IPS-NIHi7 (cell line): ENCODE measurements around the gene PTPN4.

ENCODE experiments used
- DNase-seq: peaks from one replicate; pipeline ENCODE4 v3.0.0; 2012; ENCODE audit warnings: mixed read lengths; ENCODE audit errors: extremely low spot score

PTPN4 gene, protein sequence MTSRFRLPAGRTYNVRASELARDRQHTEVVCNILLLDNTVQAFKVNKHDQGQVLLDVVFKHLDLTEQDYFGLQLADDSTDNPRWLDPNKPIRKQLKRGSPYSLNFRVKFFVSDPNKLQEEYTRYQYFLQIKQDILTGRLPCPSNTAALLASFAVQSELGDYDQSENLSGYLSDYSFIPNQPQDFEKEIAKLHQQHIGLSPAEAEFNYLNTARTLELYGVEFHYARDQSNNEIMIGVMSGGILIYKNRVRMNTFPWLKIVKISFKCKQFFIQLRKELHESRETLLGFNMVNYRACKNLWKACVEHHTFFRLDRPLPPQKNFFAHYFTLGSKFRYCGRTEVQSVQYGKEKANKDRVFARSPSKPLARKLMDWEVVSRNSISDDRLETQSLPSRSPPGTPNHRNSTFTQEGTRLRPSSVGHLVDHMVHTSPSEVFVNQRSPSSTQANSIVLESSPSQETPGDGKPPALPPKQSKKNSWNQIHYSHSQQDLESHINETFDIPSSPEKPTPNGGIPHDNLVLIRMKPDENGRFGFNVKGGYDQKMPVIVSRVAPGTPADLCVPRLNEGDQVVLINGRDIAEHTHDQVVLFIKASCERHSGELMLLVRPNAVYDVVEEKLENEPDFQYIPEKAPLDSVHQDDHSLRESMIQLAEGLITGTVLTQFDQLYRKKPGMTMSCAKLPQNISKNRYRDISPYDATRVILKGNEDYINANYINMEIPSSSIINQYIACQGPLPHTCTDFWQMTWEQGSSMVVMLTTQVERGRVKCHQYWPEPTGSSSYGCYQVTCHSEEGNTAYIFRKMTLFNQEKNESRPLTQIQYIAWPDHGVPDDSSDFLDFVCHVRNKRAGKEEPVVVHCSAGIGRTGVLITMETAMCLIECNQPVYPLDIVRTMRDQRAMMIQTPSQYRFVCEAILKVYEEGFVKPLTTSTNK

DNA sequence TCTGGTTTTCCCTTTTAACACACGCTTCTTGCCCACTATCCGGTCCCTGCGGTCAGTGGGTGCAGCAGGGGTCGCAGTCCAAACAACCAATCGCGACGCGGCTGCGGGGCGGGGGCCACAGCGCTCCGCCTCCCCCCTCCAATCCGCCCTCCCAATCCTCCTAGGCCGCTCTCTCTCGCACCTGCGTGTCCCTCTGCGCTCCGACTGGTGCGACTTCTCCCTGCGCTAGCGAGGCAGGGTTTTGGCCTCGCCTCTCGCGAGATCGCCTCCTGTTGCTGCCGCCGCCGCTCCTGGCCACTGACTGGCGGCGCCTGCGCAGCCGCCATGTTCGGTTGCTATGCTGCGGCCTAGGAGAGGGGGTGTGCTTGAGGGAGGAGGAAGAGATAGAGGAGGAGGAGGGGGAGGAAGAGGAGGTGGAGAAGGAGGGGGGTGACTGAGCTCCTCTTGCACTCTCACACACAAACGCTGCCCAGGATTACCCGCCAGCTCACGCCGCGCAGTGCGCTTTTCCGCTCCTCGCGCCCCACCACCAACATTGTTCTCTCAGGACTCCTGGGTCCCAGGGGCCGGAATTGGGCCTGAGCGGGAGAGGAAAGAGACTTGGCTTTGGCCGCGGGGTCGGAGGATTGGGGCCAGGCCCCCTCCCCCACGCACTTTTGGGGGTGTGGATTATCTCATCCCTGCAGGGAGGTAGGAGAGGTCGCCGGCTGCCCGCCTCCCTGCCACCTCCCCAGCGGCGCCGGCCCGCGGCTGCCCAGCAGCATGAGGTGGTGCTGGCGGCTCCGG, at the start of gene PTPN4:
Gene PTPN4 (plus strand): TSS at position 472 of the 786 bp plus-strand sequence. CDS start 49,932 bp downstream, outside the sequence.
- DNase-seq = peak; percentile 98

DNA sequence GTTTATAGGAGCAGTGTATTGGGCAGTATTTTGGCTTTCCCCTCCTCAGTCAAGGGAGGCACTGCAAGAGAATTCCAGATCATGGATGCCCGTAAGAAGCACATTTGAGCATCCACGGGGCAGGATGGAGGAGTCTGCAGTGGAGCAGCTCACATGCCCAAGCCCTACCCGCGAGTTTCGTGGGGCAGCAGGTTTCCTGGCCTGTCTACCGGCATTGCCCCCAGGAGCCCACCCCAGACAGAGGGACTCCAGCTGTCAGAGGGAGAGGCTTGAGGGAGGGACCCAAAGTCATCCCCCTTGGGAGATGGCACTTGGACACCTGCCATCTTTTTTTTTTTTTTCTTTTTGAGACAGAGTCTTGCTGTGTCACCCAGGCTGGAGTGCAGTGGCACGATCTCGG, 49.4 kb upstream of the PTPN4 start:
- DNase-seq = no peak

DNA sequence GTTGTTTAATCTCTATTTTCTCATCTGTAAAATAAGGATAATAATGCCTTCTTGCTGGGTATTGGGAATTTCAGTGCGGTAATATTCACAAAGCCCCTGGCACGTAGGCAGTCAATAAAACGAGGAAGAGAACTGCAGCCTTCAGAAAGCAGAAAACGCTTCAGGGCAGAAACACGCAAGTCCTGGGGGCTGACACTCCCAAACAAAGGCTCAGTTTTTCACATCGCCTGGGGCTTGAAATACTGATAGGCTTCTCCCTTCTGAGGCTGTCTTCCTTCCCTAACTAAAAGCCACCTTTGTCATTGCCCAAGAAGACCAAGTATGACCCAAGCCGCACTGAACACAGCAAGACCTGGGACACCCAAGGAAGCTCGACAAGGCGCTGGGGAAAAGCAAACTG, 48.4 kb upstream of the PTPN4 start:
- no peak for DNase-seq

DNA sequence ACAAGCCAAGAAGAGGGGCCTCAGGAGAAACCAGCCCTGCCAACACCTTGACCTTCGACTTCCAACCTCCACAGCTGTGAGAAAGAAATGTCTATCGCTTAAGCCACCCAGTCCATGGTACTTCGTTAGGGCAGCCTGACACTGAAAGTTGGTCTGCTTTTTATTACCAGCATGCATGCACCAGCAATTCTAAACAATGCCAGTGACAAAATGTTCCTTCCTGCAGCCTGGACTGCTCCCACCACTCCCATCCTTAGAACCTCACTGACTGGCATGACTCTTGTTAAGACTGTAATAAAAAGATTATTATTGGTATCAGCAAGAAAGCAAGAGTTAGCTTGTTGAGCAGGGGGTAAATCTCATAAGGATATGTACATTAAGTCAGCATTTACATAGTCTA, 47.2 kb upstream of the PTPN4 start:
- DNase-seq = no peak

DNA sequence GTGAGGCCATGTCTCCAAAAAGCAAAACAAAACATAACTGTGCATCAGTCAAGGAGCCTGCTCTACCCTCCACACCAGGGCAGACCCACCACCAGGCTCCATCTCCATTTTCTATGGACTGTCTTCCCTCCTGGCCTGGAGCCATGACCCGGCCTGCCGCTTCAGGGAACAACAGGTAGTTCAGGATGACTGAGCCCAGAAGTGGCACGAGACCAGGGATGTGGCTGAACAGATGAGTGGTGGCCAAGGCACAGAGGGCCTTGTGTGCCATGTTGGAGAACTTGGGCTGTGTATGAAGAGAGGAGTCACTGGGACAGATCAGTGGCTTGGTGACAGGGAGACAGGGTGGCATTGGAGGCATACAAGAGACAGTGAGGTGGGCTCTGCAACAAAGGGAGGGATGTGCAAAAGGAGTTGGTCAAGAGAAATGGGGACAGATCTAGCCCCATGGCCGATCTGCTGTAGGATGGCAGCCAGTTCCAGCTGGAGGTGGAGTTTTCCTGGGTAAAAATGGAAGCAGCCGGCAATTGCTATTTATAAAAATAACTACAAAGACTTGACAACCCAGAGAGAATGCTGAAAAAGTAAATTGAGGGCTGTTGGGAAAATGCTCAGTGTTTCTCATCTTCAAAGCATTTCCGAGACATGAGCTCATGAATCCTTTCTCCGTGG, 45.8 kb upstream of the PTPN4 start:
- DNase-seq = no peak

DNA sequence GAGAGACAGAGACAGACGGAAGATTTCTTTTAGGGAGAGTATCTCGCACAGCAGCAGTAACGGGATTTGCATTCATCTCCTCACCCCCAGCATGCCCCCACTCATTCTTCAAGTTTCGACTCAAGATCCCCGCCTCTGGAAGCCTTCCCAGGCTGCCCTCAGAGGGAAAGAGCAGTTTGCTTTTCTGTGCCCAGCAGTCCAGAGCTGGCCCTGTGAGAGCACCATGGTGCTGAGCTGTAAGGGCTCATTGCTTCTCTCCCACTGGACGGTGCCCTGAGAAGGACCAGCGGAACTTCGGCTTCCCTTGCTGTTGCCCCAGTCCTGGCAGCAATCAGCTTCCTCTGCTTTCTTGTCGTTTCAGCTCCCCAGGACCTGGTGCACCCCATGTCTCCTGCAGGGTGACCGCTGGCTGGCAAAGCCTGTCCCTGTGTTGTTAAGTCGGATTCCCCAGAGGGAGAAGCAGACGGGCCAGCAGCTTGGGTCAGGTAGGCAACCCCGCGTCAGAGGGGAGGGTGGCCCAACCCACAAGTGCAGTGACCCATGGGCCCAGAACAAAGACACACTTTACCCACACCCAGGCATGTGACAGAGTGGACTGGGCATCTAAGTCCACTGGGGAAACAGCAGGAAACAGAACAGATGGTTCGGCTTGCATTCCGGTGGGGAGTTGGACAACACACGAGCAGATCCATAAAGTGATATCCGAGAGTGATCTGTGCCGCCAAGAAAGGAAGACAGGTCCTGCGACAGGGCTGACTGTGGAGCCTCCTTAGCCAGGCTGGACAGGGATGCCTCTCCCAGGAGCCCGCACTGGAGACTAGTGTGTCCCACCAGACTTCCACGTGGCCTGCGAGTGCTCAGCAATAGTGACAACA, 44.1 kb upstream of the PTPN4 start:
- no peak for DNase-seq

DNA sequence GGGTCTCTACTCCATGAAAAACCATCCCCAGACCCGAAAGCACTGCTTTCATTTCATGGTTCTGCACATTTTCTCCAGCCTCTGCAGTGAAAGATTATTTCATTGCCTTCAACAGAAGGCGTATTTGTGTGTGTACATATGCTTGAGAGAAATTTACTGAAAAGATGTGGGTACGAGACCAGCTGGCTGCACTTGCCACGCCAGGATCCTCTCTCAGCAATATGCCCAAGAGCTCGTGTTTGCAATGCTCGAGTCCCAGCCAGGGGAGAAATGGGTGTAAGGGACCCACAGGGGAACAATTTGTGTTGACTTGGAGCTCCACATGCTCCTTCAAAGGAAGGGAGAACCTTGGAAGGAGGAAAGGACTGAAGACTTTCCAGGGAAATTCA, 43.4 kb upstream of the PTPN4 start:
- no peak for DNase-seq

DNA sequence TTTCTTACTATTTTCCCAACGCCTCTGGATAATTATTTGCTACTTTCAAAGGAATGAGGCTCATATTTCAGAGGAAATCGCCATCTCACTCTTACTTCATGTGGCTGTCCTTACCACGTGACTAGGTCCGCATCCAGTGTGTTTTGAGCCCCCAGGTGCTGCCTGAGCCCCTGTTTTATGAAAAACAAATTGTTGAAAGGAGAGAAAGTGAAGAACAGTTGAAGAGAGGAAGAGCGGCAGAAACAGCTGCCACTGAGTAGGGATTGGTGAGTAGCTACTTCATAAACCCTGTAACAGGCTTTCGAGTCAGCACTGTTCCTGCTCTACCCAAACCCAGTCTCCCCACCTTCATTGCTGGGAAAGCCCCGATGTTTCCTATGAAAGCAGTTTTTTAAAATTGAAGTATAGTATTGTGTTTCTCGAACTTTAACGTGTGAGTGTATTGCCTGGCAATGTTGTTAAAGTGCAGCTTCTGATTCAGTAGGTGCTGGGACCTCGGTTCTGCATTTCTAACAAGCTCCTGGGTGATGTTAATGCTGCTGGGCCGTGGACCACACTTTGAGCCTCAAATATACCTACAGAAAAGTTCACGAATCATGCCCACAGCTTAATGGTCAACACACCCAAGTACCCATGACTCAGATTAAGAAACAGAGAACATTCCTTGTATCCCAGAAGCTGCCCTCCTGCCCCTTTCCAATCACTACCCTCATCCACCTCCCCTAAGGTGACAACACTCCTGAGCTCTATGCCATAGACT, 41.0 kb upstream of the PTPN4 start:
- DNase-seq = no peak

DNA sequence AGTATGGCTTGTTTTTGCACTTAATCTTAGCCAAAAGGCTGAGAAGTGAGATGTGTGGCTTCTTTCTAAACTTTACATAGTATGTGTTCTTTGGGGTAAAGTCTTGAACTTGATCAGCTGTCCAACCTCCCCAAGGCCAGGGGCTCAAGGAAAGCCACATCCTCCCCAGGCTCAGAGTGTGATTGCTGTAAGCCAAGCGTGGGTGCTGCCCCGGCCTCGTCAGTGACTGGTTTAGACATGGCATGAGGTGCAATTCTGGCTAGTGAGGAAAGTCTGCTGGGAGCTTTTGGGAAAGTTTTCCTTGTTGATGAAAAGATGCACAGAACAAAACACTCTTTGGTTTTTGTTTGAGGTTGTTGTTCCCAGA, 40.5 kb upstream of the PTPN4 start:
- no peak for DNase-seq

DNA sequence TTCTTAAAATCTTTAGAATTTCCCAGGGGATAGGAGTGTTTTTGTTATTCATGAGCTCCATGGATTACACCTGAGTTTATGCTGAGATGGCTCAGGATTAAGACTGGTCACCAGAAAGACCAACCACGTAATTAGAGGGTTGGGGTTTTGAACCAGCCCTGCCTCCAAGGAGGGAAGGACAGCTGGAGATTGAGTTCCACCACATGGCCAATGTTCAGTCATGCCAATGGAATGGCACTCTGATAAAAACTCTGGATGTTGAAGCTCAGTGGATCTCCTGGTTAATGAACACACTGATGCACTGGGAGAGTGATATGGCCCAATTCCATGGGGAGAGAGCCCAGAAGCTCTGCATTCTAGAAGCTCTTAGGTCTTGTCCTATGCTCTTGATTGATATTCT, 38.7 kb upstream of the PTPN4 start:
- no peak for DNase-seq

DNA sequence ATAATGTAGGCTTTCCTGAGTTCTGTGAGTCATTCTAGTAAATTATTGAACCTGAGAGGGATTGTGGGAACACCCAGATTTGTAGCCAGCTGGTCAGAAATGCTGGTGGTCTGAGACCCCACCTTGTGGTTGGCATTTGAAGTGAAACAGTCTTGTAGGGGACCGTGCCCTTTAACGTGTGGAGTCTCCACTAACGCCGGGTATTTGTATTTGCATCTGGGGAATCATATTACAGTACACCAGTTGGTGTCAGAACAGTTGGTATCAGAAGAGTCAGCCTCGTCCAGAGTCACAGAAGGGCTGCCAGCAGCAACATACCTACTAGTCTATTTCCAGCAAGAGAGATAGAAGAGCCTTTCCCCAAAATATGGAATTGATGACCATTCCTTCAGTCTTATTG, 38.3 kb upstream of the PTPN4 start:
- DNase-seq = no peak

DNA sequence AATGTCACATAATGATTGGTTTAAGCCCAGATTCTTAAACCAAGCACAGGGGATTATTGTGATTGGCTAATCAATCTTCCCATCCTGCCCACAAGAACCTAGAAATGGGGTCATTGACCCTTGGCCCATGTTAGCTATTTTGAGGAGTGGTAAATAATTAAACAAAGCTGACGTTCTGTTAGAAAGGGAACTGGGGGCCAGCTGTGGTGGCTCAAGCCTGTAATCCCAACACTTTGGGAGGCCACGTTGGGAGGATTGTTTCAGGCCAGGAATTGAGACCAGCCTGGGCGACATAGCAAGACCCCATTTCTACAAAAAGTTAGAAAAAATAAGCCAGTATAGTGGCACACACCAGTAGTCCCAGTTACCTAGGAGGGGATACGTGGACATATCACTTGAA, 37.8 kb upstream of the PTPN4 start:
- no peak for DNase-seq

DNA sequence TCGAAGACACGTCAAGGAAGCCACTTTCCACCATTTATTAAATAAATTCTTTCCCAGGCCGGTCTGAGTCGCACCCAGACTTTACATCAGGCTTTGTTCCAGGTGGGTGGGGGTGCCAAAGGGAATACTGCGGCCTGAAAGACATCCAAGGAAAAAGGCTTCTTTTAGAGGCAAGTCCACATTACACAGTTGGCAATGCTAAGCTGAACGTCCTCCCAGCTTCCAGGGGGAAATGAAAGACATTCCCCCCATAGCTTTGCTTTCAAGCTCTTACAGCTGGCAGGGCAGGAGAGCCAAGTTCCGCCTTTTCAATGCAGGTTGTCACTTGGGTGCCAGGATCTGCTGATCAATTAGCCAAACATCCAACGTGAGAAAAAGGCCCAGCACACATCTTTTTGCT, 36.5 kb upstream of the PTPN4 start:
- DNase-seq = no peak

DNA sequence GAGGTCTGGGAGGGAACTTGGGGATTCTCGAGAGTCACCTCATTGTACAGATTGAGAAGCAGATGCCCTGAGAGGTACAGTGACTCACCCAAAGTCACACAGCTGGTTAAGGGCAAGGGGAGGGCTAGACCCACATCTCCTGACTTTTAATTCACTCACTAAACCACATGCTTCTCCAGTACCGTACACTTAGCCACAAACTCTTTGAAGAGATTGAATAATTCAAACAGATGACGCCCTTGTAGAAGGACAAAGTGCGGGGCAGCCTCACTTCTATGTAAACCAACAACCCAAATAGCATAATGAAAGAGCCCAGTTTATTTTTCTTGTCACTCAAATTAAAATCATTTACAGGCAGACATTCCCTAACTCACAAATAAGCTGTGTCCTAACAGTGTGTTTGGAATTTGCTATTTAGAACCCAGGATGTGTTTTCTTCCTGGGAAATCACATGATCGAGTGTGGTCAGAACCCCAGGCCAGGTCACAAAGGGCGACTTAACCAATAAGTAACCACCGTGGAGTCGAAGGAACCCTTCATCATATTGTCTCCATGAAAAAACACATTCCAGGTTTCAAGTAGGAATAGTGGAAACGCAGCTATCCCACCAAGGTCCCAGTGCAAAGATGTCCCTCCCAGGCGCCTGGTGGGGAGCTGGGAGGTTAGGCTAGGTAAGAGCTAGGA, 35.8 kb upstream of the PTPN4 start:
- DNase-seq = no peak

DNA sequence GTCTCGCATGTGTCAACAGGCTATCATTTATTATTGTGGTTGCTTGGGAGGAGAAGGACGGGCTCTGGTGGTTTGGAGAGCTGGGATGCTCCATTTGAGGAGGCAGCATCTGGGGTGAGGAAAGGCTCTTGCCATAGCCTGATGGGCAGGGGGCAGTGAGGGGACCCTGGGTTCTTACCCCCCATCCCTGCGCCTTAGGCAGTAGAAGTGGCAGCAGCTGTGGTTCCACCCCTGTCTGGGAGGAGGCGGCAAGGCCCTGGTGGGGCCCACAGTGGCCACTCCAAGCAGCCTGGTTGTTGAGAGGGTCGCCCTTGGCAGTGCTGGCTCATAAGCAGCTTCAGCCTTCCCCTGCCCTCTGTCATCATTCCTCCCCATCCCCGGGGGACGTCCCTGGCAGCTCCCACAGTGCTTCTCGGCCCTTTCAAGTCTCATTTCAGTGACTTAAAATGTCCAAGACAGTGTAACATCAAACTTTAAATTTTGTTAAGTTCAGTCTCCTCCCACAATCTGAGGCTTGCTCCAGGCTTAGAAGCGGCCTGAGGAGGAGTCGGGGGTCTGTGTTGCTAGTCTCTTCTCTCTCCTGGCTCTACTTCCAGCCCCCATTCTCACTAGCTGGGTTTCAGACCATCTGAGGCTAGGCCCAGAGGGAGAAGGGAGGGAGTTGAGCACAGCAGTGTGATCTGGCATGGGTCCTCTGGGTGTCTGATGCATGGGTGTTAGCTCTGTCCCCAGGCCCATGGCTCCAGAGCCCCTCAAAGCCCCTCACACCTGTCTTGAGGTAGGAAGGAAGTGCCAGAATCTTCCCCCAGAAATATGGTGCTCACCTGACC, 34.9 kb upstream of the PTPN4 start:
- no peak for DNase-seq

DNA sequence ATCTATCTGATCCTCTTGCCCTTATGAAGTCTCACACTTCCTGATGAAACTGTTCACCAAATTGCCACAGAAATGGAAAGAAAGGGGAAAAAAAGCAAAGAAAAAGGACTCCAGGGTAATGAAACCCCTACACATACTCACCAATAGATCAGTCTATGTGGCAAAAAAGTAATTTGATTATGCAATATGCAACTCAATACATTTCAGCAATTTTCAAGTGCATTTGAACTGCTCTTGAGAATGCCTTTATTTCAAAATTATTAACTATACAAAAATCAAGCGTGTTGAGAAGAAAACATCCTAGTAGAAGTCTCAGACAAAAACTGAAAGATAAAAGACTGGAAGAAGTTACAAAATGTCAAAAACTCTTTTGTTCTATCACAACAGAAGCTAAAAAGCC, 32.2 kb upstream of the PTPN4 start:
- no peak for DNase-seq

DNA sequence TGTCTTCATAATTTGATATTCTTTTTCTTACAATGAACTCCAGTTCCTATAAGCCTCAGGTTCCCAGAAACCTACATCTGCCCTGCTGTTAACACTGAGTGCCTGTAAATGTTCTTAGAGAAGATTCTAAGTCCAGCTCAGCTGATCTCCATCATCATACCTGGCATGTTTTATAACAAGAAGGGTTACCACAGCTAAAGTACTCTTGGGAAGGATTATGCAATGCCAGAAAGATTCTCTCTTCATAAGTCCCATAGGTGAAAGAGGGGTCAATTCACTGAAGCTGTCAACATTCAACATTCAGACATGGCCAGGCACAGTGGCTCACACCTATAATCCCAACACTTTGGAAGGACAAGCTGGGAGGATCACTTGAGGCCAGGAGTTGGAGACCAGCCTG, 31.3 kb upstream of the PTPN4 start:
- DNase-seq = no peak

DNA sequence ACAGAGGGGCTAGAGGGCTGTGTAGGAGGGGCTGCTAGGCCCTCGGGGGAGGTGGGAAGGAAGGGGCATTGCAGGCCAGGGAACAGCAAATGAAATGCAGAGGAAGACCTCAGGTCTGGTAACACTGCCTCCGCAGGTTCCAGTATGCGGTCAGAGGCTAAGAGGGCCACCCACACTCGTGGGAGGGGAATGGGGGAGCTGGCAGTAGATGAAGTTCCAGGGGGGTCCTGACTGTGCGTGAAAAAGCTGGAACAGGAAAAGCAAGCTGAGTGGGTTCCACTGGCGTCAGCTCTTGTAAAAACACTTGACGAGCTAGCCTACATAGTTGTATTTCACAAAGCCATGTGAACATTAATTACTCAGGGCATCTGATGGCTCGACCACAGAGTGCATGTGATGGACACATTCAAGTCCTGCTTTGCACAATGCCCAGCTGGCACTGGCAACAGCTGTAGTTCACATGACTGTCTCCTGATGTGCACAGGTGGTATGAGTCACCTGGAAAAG, 29.0 kb upstream of the PTPN4 start:
- DNase-seq = no peak
